ENCODE measurements around the gene EGR1.

The EGR1 gene

DNA sequence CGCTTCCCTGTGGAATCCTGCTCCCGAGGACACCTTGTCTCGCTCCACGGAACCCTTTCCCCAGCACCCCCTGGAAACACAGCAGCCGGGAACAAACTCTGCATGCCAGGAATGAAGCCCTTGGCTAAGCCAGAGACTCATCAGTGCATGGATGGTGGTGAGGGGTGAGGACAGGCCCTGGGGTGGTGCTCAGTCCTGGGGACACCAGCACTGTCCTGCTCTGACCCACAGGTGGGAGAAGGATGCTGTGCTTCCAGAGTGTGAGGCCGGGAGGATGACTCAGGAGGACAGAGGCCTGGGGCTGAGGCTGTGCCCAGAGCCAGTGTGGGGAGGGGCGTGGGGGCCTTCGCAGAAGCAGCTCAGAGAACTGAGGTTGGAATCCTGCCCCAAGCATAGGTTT lies 11.2 kb upstream of the EGR1 start:
- no peak for DNase-seq

DNA sequence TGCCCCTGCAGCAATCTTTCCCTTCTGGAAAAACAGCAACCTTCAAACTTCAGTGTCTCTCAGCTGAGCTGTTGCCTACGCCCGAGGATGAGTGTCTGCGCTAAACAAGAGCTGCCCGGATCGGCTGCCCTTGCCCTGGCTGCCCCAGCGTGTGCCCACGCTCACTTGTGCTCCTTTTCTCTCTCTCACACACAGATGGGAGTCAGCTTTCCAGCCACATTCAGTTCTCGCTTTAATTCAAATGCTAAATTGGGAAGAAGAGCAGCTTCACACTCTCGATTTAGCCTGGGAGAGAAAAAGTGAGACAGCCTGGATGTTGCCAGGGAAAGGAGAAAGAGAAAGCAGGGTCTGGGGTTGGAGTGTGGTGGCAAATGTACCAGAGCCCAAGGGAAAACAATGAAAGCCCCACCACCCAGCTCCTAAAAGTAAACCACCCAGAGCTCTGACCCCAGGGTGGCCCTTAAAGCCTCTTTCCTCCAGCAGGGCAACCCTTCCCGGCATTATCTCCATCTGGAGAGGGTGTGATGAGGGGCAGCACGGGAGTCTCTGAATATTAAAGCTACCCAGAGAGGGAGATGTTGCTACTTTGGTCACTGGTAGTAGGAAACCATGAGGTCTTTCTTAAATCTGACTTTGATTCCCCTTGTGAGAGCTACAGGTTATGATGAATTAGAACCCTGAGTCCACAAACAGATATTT lies 9.9 kb upstream of the EGR1 start:
- no peak for DNase-seq

GRCh38 chr5:138457531-138458275 lies 7.6 kb upstream of the EGR1 start:
- DNase-seq = no peak

- DNase-seq = no peak
Measured at GRCh38 chr5:138458384-138458783, 6.9 kb upstream of the EGR1 start.

GRCh38 chr5:138458856-138459255 lies 6.4 kb upstream of the EGR1 start:
- no peak for DNase-seq

DNA sequence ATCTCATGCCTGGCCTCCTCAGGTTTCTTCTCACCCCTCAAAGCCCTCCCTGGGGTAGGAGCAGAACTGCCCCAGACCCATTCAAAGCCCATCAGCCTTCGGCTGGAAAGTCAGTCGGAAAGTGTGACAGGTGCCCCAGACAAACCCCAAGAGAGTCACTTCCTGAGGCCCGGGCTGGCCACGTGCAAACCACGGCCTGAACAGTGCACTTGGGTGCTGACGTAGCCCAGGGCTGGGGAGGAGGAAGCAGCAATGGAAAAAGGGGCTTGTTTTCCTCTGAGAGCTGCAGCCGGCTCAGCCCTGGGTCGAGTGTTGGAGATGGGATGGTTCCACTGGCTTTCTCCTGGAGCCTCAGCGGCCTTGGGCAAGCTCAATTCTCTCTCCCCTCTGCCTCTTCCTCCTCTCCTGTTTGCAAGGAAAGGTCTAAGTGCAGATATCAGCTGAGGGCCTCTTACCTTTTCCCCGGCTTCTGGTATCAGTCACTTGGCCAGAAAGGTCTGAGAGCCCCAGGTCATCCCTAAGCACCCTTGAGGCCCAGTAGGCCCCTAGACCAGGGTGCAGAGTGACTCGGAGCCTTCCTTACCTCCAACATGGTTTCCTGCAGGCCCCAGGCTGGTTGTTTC lies 5.9 kb upstream of the EGR1 start:
- no peak for DNase-seq

- DNase-seq = no peak
Measured at GRCh38 chr5:138460032-138460693, 5.1 kb upstream of the EGR1 start.

DNA sequence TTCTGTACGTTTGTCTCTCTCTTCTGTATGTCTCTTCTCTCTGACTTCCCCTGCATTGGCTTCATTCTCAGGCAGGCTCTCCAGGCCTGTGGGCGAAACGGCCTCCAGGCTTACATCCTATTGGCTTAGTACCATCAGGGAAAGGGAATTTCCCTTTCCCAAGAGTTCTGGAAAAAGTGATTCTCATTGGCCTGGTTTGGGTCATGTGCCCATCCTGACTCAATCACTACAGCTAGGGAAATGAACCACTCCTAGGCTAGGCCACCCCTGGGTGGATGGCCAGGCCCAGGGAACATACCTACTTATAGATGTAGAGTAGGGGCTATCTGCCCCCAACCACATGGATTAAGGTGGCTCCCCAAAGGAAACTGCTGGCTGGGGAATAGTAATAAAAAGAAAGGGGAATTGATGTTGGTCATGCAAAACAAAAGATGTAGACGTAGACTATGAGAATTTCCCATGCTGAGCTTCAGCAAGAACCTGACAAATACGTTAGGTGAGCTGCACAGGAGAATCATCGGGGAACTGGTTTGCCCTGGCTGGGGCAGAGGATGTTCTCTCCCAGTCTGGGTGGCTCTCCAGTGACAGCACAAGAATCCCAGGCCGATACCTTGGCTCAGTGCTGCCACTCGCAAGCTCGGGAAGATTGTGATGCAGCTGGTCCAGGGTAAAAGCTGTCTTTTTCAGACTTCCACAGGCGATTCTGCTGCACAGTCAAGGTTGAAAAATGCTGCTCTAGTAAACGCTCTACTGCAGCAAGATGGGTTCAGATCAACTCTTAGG lies 3.7 kb upstream of the EGR1 start:
- no peak for DNase-seq

- DNase-seq = no peak
Measured at GRCh38 chr5:138463419-138464007, 1.8 kb upstream of the EGR1 start.

DNA sequence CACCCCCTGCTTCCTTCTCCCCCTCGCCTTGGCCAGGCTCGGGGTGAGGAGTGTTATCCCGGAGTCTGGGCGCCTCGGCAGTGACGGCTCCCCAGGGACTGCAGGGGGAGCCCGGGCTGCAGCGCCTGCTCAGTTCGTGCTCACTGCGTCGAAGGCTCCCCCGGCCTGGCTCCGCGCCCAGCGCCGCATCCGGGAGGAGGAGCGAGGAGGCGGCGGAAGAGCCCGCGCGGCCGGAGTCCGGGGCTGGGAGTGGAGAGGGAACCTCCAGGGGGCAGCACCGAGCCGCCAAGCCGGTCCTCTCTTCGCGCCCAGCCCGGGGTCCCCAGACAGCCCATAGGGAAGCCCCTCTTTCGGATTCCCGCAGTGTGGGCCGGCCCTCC lies 1.3 kb upstream of the EGR1 start:
- DNase-seq = peak; percentile 23

- DNase-seq = peak; percentile 88
Measured at GRCh38 chr5:138464388-138465260, 655 bp upstream of the EGR1 start.

- no peak for DNase-seq
Measured at GRCh38 chr5:138466125-138466899, 1.0 kb downstream of the EGR1 start.

DNA sequence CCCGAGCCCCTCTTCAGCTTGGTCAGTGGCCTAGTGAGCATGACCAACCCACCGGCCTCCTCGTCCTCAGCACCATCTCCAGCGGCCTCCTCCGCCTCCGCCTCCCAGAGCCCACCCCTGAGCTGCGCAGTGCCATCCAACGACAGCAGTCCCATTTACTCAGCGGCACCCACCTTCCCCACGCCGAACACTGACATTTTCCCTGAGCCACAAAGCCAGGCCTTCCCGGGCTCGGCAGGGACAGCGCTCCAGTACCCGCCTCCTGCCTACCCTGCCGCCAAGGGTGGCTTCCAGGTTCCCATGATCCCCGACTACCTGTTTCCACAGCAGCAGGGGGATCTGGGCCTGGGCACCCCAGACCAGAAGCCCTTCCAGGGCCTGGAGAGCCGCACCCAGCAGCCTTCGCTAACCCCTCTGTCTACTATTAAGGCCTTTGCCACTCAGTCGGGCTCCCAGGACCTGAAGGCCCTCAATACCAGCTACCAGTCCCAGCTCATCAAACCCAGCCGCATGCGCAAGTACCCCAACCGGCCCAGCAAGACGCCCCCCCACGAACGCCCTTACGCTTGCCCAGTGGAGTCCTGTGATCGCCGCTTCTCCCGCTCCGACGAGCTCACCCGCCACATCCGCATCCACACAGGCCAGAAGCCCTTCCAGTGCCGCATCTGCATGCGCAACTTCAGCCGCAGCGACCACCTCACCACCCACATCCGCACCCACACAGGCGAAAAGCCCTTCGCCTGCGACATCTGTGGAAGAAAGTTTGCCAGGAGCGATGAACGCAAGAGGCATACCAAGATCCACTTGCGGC lies 1.8 kb downstream of the EGR1 start:
- DNase-seq = no peak

DNA sequence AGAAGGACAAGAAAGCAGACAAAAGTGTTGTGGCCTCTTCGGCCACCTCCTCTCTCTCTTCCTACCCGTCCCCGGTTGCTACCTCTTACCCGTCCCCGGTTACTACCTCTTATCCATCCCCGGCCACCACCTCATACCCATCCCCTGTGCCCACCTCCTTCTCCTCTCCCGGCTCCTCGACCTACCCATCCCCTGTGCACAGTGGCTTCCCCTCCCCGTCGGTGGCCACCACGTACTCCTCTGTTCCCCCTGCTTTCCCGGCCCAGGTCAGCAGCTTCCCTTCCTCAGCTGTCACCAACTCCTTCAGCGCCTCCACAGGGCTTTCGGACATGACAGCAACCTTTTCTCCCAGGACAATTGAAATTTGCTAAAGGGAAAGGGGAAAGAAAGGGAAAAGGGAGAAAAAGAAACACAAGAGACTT lies 2.4 kb downstream of the EGR1 start:
- no peak for DNase-seq

DNA sequence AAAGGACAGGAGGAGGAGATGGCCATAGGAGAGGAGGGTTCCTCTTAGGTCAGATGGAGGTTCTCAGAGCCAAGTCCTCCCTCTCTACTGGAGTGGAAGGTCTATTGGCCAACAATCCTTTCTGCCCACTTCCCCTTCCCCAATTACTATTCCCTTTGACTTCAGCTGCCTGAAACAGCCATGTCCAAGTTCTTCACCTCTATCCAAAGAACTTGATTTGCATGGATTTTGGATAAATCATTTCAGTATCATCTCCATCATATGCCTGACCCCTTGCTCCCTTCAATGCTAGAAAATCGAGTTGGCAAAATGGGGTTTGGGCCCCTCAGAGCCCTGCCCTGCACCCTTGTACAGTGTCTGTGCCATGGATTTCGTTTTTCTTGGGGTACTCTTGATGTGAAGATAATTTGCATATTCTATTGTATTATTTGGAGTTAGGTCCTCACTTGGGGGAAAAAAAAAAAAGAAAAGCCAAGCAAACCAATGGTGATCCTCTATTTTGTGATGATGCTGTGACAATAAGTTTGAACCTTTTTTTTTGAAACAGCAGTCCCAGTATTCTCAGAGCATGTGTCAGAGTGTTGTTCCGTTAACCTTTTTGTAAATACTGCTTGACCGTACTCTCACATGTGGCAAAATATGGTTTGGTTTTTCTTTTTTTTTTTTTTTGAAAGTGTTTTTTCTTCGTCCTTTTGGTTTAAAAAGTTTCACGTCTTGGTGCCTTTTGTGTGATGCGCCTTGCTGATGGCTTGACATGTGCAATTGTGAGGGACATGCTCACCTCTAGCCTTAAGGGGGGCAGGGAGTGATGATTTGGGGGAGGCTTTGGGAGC lies 3.1 kb downstream of the EGR1 start:
- DNase-seq = no peak

DNA sequence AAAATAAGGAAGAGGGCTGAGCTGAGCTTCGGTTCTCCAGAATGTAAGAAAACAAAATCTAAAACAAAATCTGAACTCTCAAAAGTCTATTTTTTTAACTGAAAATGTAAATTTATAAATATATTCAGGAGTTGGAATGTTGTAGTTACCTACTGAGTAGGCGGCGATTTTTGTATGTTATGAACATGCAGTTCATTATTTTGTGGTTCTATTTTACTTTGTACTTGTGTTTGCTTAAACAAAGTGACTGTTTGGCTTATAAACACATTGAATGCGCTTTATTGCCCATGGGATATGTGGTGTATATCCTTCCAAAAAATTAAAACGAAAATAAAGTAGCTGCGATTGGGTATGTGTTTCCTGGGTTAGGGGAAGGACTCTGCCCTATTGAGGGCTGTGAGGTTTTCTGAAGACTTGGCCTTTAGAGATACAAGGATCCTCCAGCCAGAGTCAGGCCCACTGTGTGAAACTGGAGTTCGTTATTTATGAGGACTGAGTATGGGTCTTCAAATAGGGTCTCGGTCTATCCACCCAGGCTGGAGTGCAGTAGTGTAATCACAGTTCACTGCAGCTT lies 3.8 kb downstream of the EGR1 start:
- DNase-seq = no peak

- no peak for DNase-seq
Measured at GRCh38 chr5:138469540-138470321, 4.5 kb downstream of the EGR1 start.

Data from NCI-H187 treated with DMSO at 0.1 percent for 48 hours (cell line).